ENCODE results near the gene HJURP.
"Not testable (repeated sequence)": the region's sequence is repeated elsewhere in the genome, so short reads cannot be mapped to it uniquely, and the experiment has no call there.

Gene HJURP

DNA sequence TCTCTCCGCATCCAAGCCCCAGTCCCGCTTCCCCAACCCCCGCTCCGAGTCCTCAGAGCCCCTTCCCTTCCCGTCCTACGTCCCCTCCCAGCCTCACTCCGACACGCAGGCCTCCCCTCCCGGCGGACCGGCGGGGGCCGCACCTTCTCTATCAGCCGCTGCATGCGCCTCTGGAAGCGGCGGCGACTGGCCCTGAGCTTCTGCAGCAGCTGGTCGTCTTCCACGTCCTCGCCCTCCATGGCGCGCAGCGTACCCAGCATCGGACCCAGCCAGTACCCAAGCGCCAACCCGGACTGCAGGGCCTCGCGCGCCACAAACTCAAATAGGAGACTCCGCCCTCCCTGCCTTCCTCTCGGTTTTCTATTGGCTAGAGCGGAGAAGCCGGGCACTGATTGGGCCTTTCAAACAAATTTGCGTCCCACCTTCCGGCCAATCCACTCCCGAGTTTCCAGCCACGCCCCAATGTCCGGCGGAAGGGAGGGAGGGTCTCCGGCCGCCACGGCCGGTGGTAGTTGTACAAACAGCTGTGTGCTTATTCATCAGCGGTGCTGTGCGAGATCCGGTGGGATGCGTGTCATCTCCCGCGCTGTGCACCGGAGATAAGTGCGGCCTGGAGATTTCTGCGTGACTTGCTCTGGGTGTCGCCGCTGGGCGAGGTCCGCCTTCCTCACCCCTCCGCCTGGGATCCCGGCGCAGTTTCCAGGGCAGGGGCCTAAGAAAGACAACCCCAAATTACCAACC lies at the start of gene HJURP:
HJURP (minus strand) TSS at position 295 of the 741 bp plus-strand sequence; CDS start at position 260, 35 bp downstream.
- ATAC-seq (ENCODE audit: insufficient read depth, low read depth): peak; percentile 94
- no peaks in the 10 kb centered on the region for H3K27me3 ChIP-seq (ENCODE audit: insufficient read depth, low read length, poor library complexity)
- peak within 1 kb of the TSS; percentile 87 for H2AFZ ChIP-seq (ENCODE audit: low read depth, low read length)
- peaks cover 39% of the 10 kb centered on the region for H4K20me1 ChIP-seq (ENCODE audit: insufficient read depth, low read length)
- peaks cover 52% of the 10 kb centered on the region for H3K4me1 ChIP-seq (ENCODE audit: insufficient read depth, low read length)
- H3K27ac ChIP-seq (ENCODE audit: low read length): peak within 1 kb of the TSS; percentile 99
- H3K9me3 ChIP-seq (ENCODE audit: insufficient read depth, low read length, severe bottlenecking): no peaks in the 10 kb centered on the region
- H3K4me2 ChIP-seq (ENCODE audit: insufficient read depth, low read length): peak within 1 kb of the TSS; percentile 84
- peak; percentile 95 for DNase-seq
- TF ChIP-seq EZH2 (IDR thresholded peaks at IDR 0.05; ENCODE audit: borderline replicate concordance, low read depth, low read length, severe bottlenecking): no peak
- TF ChIP-seq, protein P1, sequence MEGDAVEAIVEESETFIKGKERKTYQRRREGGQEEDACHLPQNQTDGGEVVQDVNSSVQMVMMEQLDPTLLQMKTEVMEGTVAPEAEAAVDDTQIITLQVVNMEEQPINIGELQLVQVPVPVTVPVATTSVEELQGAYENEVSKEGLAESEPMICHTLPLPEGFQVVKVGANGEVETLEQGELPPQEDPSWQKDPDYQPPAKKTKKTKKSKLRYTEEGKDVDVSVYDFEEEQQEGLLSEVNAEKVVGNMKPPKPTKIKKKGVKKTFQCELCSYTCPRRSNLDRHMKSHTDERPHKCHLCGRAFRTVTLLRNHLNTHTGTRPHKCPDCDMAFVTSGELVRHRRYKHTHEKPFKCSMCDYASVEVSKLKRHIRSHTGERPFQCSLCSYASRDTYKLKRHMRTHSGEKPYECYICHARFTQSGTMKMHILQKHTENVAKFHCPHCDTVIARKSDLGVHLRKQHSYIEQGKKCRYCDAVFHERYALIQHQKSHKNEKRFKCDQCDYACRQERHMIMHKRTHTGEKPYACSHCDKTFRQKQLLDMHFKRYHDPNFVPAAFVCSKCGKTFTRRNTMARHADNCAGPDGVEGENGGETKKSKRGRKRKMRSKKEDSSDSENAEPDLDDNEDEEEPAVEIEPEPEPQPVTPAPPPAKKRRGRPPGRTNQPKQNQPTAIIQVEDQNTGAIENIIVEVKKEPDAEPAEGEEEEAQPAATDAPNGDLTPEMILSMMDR (IDR thresholded peaks at IDR 0.05; ENCODE audit: borderline replicate concordance, extremely low read depth, low read length, poor library complexity, severe bottlenecking): no peak
- peak within 1 kb of the TSS; percentile 99 for H3K9ac ChIP-seq (ENCODE audit: low read depth, low read length)
- H3K4me3 ChIP-seq (ENCODE audit: low read depth in 1 of 2, low read length in 2 of 2): peak within 1 kb of the TSS; percentile 94
- H3K36me3 ChIP-seq (ENCODE audit: insufficient read depth, low read length): peaks cover 48% of the 10 kb centered on the region
- peaks cover 58% of the 10 kb centered on the region for H3K79me2 ChIP-seq (ENCODE audit: insufficient read depth, low read length)

- H3K27ac ChIP-seq (ENCODE audit: low read length): no peak overlapping the region
- no peak overlapping the region for H2AFZ ChIP-seq (ENCODE audit: low read depth, low read length)
- TF ChIP-seq, protein P1 (IDR thresholded peaks at IDR 0.05; ENCODE audit: borderline replicate concordance, extremely low read depth, low read length, poor library complexity, severe bottlenecking): no peak
- no peak for TF ChIP-seq EZH2 (IDR thresholded peaks at IDR 0.05; ENCODE audit: borderline replicate concordance, low read depth, low read length, severe bottlenecking)
- H3K4me1 ChIP-seq (ENCODE audit: insufficient read depth, low read length): no peaks in the 10 kb centered on the region
- no peaks in the 10 kb centered on the region for H3K36me3 ChIP-seq (ENCODE audit: insufficient read depth, low read length)
- H3K27me3 ChIP-seq (ENCODE audit: insufficient read depth, low read length, poor library complexity): peaks cover 3% of the 10 kb centered on the region
- no peaks in the 10 kb centered on the region for H4K20me1 ChIP-seq (ENCODE audit: insufficient read depth, low read length)
- H3K4me3 ChIP-seq (ENCODE audit: low read depth in 1 of 2, low read length in 2 of 2): no peak overlapping the region
- H3K9ac ChIP-seq (ENCODE audit: low read depth, low read length): no peak overlapping the region
- H3K4me2 ChIP-seq (ENCODE audit: insufficient read depth, low read length): no peak overlapping the region
- no peaks in the 10 kb centered on the region for H3K9me3 ChIP-seq (ENCODE audit: insufficient read depth, low read length, severe bottlenecking)
- DNase-seq (no peak), ATAC-seq (ENCODE audit: insufficient read depth, low read depth) (no peak)
- no peaks in the 10 kb centered on the region for H3K79me2 ChIP-seq (ENCODE audit: insufficient read depth, low read length)
Observed at GRCh38 chr2:233901884-233902283, 47.5 kb upstream of the HJURP start.

GRCh38 chr2:233901367-233901766 lies 47.0 kb upstream of the HJURP start:
- no peak for DNase-seq

GRCh38 chr2:233896253-233896652 lies 41.9 kb upstream of the HJURP start:
- H3K9ac ChIP-seq (ENCODE audit: low read depth, low read length); H3K4me1 ChIP-seq (ENCODE audit: insufficient read depth, low read length); DNase-seq; H3K4me2 ChIP-seq (ENCODE audit: insufficient read depth, low read length); H3K27ac ChIP-seq (ENCODE audit: low read length); H2AFZ ChIP-seq (ENCODE audit: low read depth, low read length); H4K20me1 ChIP-seq (ENCODE audit: insufficient read depth, low read length); H3K4me3 ChIP-seq (ENCODE audit: low read depth in 1 of 2, low read length in 2 of 2); H3K79me2 ChIP-seq (ENCODE audit: insufficient read depth, low read length); ATAC-seq (ENCODE audit: insufficient read depth, low read depth); H3K36me3 ChIP-seq (ENCODE audit: insufficient read depth, low read length); H3K9me3 ChIP-seq (ENCODE audit: insufficient read depth, low read length, severe bottlenecking): not testable (repeated sequence)
- H3K27me3 ChIP-seq (ENCODE audit: insufficient read depth, low read length, poor library complexity): peaks cover 15% of the 10 kb centered on the region

More at GRCh38 chr2:233901367-233901766, 47.0 kb upstream of the HJURP start:
- Histone ChIP-seq H3K36me3 (ENCODE audit: insufficient read depth, low read length) (no peaks in the 10 kb centered on the region), H3K79me2 (ENCODE audit: insufficient read depth, low read length) (no peaks in the 10 kb centered on the region), H3K4me3 (ENCODE audit: low read depth in 1 of 2, low read length in 2 of 2) (no peak overlapping the region), H2AFZ (ENCODE audit: low read depth, low read length) (no peak overlapping the region), H4K20me1 (ENCODE audit: insufficient read depth, low read length) (no peaks in the 10 kb centered on the region), H3K27me3 (ENCODE audit: insufficient read depth, low read length, poor library complexity) (peaks cover 3% of the 10 kb centered on the region), H3K4me2 (ENCODE audit: insufficient read depth, low read length) (no peak overlapping the region), H3K9ac (ENCODE audit: low read depth, low read length) (no peak overlapping the region), H3K9me3 (ENCODE audit: insufficient read depth, low read length, severe bottlenecking) (no peaks in the 10 kb centered on the region), H3K27ac (ENCODE audit: low read length) (no peak overlapping the region), H3K4me1 (ENCODE audit: insufficient read depth, low read length) (no peaks in the 10 kb centered on the region)
- no peak for ATAC-seq (ENCODE audit: insufficient read depth, low read depth)
- TF ChIP-seq EZH2 (IDR thresholded peaks at IDR 0.05; ENCODE audit: borderline replicate concordance, low read depth, low read length, severe bottlenecking): no peak
- TF ChIP-seq, protein P1 (IDR thresholded peaks at IDR 0.05; ENCODE audit: borderline replicate concordance, extremely low read depth, low read length, poor library complexity, severe bottlenecking): no peak
